ENCODE results near the gene GPR84.

GPR84 gene

DNA sequence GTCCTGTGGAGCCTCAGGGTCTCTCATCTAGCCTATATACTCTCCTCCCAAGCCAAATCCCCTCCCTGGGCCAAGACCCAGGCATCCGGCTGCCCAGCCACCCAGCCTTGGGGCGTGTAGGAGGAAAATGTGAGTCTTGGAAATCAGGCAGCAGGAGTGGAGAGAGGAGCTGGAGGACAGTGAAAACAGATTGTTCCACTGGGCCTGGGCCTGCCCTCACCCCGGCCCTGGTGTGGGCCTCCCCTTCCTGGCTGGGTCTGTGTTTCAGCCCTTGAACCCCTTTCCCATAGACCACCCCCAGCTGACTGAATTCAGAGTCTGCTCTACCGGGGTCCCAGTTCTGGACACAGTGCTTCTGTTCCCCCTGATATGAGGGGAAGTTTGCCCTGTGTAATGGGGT, 48.1 kb upstream of the GPR84 start:
- peaks cover 21% of the 10 kb centered on the region for H3K27me3 ChIP-seq (ENCODE audit: control insufficient read depth, low read length)
- H3K9me3 ChIP-seq (ENCODE audit: control insufficient read depth, insufficient read depth, low read length) = no peaks in the 10 kb centered on the region
- no peak overlapping the region for H3K27ac ChIP-seq (ENCODE audit: low read depth, low read length)
- H3K4me3 ChIP-seq (ENCODE audit: low read length) = no peak overlapping the region
- H3F3A ChIP-seq (ENCODE audit: control insufficient read depth, insufficient read depth) = no peaks in the 10 kb centered on the region
- no peak for TF ChIP-seq EZH2phosphoT487 (IDR thresholded peaks at IDR 0.05; ENCODE audit: borderline replicate concordance, low read length)
- TF ChIP-seq, protein P1, sequence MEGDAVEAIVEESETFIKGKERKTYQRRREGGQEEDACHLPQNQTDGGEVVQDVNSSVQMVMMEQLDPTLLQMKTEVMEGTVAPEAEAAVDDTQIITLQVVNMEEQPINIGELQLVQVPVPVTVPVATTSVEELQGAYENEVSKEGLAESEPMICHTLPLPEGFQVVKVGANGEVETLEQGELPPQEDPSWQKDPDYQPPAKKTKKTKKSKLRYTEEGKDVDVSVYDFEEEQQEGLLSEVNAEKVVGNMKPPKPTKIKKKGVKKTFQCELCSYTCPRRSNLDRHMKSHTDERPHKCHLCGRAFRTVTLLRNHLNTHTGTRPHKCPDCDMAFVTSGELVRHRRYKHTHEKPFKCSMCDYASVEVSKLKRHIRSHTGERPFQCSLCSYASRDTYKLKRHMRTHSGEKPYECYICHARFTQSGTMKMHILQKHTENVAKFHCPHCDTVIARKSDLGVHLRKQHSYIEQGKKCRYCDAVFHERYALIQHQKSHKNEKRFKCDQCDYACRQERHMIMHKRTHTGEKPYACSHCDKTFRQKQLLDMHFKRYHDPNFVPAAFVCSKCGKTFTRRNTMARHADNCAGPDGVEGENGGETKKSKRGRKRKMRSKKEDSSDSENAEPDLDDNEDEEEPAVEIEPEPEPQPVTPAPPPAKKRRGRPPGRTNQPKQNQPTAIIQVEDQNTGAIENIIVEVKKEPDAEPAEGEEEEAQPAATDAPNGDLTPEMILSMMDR (IDR thresholded peaks at IDR 0.05; ENCODE audit: low read depth, low read length, poor library complexity, severe bottlenecking) = no peak
- no peaks in the 10 kb centered on the region for H3K9me2 ChIP-seq (replicated peaks; ENCODE audit: control insufficient read depth, low read length)
- H3K4me1 ChIP-seq (ENCODE audit: control insufficient read depth, low read length) = peaks cover 21% of the 10 kb centered on the region
- no peaks in the 10 kb centered on the region for H3K36me3 ChIP-seq (ENCODE audit: control insufficient read depth, low read length)
- no peaks in the 10 kb centered on the region for H4K20me1 ChIP-seq (ENCODE audit: control insufficient read depth, insufficient read depth, low read depth, low read length)
- no peak overlapping the region for H3K4me2 ChIP-seq (ENCODE audit: low read length)
- H3K79me2 ChIP-seq (ENCODE audit: control insufficient read depth, low read length) = no peaks in the 10 kb centered on the region

DNA sequence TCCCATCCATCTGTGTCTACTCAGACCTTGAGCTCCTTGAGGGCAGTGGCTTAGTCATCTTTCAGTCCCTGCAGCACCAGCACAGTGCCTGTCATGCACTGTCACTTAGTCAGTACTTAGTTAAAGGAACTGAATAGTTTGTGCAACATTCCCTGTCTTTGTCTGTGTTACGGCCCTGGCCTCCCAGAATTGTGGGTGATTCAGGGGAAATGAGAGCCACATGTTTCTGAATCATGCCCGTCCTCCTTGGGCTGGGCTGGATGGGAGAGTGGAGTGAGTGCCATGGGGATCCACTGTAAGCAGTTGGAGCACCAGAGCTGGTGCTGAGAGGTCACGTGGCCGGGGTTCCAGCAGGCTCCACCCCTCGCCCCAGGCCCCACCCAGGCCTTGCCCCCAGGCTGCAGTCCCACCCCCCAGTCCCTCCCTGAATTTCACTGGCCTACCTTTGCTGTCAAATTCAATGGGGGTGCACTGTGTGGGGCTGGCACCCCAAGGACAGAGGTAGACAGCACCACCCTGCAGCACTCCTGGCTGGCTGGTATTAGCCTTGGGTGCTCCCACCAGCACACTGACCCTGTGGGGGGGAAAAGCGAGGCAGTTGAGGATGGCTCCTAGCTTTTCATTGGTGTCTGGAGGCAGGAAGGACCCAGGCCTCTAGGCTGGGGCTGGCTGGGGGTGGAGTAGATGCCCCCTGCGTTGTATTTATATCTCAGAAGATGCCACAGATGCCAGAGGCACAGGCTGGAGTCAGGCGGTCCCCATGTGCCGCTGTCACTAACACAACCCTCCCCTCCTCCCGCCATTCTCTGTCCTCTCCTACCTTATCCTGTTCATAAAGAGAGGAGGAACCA, 47.3 kb upstream of the GPR84 start:
- Histone ChIP-seq H3K27me3 (ENCODE audit: control insufficient read depth, low read length) (peaks cover 18% of the 10 kb centered on the region), H3K4me1 (ENCODE audit: control insufficient read depth, low read length) (peaks cover 21% of the 10 kb centered on the region), H3K9me2 (replicated peaks; ENCODE audit: control insufficient read depth, low read length) (no peaks in the 10 kb centered on the region), H3K79me2 (ENCODE audit: control insufficient read depth, low read length) (no peaks in the 10 kb centered on the region), H4K20me1 (ENCODE audit: control insufficient read depth, insufficient read depth, low read depth, low read length) (no peaks in the 10 kb centered on the region), H3K4me3 (ENCODE audit: low read length) (no peak overlapping the region), H3K4me2 (ENCODE audit: low read length) (no peak overlapping the region), H3K27ac (ENCODE audit: low read depth, low read length) (no peak overlapping the region), H3K9me3 (ENCODE audit: control insufficient read depth, insufficient read depth, low read length) (no peaks in the 10 kb centered on the region), H3K36me3 (ENCODE audit: control insufficient read depth, low read length) (no peaks in the 10 kb centered on the region), H3F3A (ENCODE audit: control insufficient read depth, insufficient read depth) (no peaks in the 10 kb centered on the region)
- TF ChIP-seq, protein P1 (IDR thresholded peaks at IDR 0.05; ENCODE audit: low read depth, low read length, poor library complexity, severe bottlenecking) = no peak
- TF ChIP-seq EZH2phosphoT487 (IDR thresholded peaks at IDR 0.05; ENCODE audit: borderline replicate concordance, low read length) = no peak

DNA sequence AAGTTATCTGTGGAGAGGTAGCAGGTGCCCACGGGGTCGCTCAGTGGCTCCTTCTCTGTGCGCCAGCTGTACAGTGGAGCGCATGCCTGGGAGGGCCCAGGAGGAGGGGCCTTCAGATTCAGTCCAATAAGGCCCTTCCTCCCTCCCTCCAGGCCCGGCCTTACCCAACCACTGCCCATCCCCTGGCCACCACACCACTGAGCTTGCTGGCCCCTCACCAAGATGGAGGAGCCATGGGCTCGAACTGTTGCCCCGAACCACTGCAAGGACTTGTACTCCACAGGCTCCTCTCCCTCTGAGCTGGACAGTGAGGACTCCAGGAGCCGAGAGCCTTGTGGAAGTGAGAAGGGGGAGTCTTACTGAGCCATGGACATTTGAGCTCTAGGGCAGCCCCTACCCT, 45.0 kb upstream of the GPR84 start:
- peaks cover 13% of the 10 kb centered on the region for H3K27me3 ChIP-seq (ENCODE audit: control insufficient read depth, low read length)
- no peaks in the 10 kb centered on the region for H3K36me3 ChIP-seq (ENCODE audit: control insufficient read depth, low read length)
- no peaks in the 10 kb centered on the region for H4K20me1 ChIP-seq (ENCODE audit: control insufficient read depth, insufficient read depth, low read depth, low read length)
- H3K9me3 ChIP-seq (ENCODE audit: control insufficient read depth, insufficient read depth, low read length) = no peaks in the 10 kb centered on the region
- no peaks in the 10 kb centered on the region for H3K9me2 ChIP-seq (replicated peaks; ENCODE audit: control insufficient read depth, low read length)
- H3K4me3 ChIP-seq (ENCODE audit: low read length) = no peak overlapping the region
- H3F3A ChIP-seq (ENCODE audit: control insufficient read depth, insufficient read depth) = no peaks in the 10 kb centered on the region
- H3K4me2 ChIP-seq (ENCODE audit: low read length) = no peak overlapping the region
- H3K4me1 ChIP-seq (ENCODE audit: control insufficient read depth, low read length) = peaks cover 21% of the 10 kb centered on the region
- H3K79me2 ChIP-seq (ENCODE audit: control insufficient read depth, low read length) = no peaks in the 10 kb centered on the region
- TF ChIP-seq, protein P1 (IDR thresholded peaks at IDR 0.05; ENCODE audit: low read depth, low read length, poor library complexity, severe bottlenecking) = no peak
- no peak for TF ChIP-seq EZH2phosphoT487 (IDR thresholded peaks at IDR 0.05; ENCODE audit: borderline replicate concordance, low read length)
- H3K27ac ChIP-seq (ENCODE audit: low read depth, low read length) = no peak overlapping the region

Measured in DOHH2 (cell line).